Ishikawa (cell line): ENCODE measurements around the gene PTRH1.

Source experiments
- CEBPB ChIP-seq: IDR thresholded peaks from 2 replicates; pipeline ENCODE4 v1.6.1; 2012
- CREB1 ChIP-seq: IDR thresholded peaks from 2 replicates; pipeline ENCODE4 v1.6.1; 2012; ENCODE audit warnings: low read depth
- EGR1 ChIP-seq: IDR thresholded peaks from 2 replicates; pipeline ENCODE4 v1.6.1; 2012
- EP300 ChIP-seq: IDR thresholded peaks from 2 replicates; pipeline ENCODE4 v1.6.1; 2012; ENCODE audit warnings: borderline replicate concordance
- FOXM1 ChIP-seq: IDR thresholded peaks from 2 replicates; pipeline ENCODE4 v1.6.1; 2012; ENCODE audit warnings: low read depth, borderline replicate concordance
- MAX ChIP-seq: IDR thresholded peaks from 2 replicates; pipeline ENCODE4 v1.6.1; 2012
- NFIC ChIP-seq: IDR thresholded peaks from 2 replicates; pipeline ENCODE4 v1.6.1; 2012
- RAD21 ChIP-seq: IDR thresholded peaks from 2 replicates; pipeline ENCODE4 v1.6.1; 2012; ENCODE audit warnings: low read depth
- TAF1 ChIP-seq: IDR thresholded peaks from 2 replicates; pipeline ENCODE4 v1.6.1; 2012; ENCODE audit warnings: low read depth, mild to moderate bottlenecking
- TCF12 ChIP-seq: IDR thresholded peaks from 2 replicates; pipeline ENCODE4 v1.6.1; 2012; ENCODE audit warnings: low read depth
- TEAD4 ChIP-seq: IDR thresholded peaks from 2 replicates; pipeline ENCODE4 v1.6.1; 2012
- YY1 ChIP-seq: IDR thresholded peaks from 2 replicates; pipeline ENCODE4 v1.6.1; 2012; ENCODE audit warnings: low read depth
- ZBTB7A ChIP-seq: IDR thresholded peaks from 2 replicates; pipeline ENCODE4 v1.6.1; 2012; ENCODE audit warnings: low read depth
- TF ChIP-seq, protein P1 (sequence below): IDR thresholded peaks from 2 replicates; pipeline ENCODE4 v1.6.1; 2012; ENCODE audit warnings: low read depth, mild to moderate bottlenecking
- TF ChIP-seq, protein P2 (sequence below): IDR thresholded peaks from 2 replicates; pipeline ENCODE4 v1.6.1; 2012

The PTRH1 gene

GRCh38 chr9:127705577-127706379 is 9.7 kb downstream of the PTRH1 start:
- no peak for TF ChIP-seq EP300
- TF ChIP-seq, protein P1, sequence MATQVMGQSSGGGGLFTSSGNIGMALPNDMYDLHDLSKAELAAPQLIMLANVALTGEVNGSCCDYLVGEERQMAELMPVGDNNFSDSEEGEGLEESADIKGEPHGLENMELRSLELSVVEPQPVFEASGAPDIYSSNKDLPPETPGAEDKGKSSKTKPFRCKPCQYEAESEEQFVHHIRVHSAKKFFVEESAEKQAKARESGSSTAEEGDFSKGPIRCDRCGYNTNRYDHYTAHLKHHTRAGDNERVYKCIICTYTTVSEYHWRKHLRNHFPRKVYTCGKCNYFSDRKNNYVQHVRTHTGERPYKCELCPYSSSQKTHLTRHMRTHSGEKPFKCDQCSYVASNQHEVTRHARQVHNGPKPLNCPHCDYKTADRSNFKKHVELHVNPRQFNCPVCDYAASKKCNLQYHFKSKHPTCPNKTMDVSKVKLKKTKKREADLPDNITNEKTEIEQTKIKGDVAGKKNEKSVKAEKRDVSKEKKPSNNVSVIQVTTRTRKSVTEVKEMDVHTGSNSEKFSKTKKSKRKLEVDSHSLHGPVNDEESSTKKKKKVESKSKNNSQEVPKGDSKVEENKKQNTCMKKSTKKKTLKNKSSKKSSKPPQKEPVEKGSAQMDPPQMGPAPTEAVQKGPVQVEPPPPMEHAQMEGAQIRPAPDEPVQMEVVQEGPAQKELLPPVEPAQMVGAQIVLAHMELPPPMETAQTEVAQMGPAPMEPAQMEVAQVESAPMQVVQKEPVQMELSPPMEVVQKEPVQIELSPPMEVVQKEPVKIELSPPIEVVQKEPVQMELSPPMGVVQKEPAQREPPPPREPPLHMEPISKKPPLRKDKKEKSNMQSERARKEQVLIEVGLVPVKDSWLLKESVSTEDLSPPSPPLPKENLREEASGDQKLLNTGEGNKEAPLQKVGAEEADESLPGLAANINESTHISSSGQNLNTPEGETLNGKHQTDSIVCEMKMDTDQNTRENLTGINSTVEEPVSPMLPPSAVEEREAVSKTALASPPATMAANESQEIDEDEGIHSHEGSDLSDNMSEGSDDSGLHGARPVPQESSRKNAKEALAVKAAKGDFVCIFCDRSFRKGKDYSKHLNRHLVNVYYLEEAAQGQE: no peak
- no peak for TF ChIP-seq CREB1
- no peak for TF ChIP-seq TAF1
- TF ChIP-seq TEAD4: no peak
- TF ChIP-seq FOXM1: no peak

GRCh38 chr9:127703289-127703946 is 12.0 kb downstream of the PTRH1 start:
- TF ChIP-seq NFIC: no peak
- TF ChIP-seq TCF12: no peak
- TF ChIP-seq RAD21: no peak

- TF ChIP-seq, protein P2, sequence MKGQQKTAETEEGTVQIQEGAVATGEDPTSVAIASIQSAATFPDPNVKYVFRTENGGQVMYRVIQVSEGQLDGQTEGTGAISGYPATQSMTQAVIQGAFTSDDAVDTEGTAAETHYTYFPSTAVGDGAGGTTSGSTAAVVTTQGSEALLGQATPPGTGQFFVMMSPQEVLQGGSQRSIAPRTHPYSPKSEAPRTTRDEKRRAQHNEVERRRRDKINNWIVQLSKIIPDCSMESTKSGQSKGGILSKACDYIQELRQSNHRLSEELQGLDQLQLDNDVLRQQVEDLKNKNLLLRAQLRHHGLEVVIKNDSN: no peak
- TF ChIP-seq TEAD4 (no peak), CEBPB (no peak), CREB1 (no peak), YY1 (no peak), FOXM1 (no peak), ZBTB7A (no peak), EGR1 (no peak), MAX (no peak), TCF12 (no peak), RAD21 (no peak), TAF1 (no peak), NFIC (no peak), EP300 (no peak)
- TF ChIP-seq, protein P1: no peak
Measured at GRCh38 chr9:127700594-127701255, 14.7 kb downstream of the PTRH1 start.

DNA sequence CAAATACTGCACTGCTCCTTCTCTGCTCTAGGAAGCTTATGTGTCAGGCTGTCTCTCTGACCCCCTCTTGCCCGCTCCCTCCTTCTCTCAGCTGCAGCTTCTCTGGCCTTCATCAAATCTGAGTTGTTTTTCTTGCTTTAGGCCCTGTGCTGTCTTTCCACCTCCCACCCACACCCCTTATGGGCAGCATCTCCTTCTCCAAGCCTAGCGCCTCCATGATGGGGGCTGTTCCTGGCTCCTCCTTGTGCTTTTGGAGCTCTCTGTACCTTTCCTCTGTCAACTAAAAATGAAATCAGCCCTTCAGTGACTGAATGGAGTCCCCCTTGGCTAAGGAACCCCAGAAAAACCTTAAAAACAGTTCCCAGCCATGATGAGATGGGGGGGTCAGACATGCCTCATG is 15.3 kb downstream of the PTRH1 start:
- TF ChIP-seq TAF1: 0 out of 2 replicates have a peak, but pooled peaks have one; percentile 1
- no peak for TF ChIP-seq ZBTB7A

DNA sequence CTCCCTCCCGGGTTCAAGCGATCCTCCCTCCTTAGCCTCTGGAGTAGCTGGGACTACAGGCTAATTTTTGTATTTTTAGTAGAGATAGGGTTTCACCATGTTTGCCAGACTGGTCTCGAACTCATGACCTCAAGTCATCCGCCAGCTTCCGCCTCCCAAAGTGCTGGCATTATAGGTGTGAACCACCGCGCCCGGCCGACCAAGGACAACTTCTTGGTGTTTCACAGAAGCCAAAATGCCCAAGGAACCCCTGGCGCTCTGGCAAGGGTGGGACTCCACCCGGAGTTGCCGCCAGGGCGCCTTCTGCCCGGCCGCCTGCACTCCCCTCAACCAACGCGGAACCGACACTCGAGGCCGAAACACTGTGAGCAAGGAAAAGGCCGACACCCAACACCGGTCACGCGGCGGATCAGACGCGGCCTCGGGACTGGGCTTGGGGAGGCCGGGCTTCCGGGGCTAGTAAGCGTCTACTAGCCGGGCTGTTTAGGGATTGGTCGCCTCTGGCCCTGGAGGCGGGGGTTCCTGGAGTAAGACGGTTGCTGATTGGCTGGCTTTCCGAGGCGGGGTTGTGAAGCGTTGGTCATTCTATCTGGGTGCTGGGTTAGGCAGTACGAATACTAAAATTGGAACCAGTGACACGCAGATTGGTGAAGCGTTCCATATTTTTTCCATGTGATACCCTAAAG is 16.3 kb downstream of the PTRH1 start:
- TF ChIP-seq CREB1 (no peak), ZBTB7A (no peak), TCF12 (0 out of 2 replicates have a peak, but pooled peaks have one; percentile 50), CEBPB (no peak), TEAD4 (no peak), EGR1 (no peak), YY1 (no peak), FOXM1 (no peak), TAF1 (peak; percentile 2; the same call in 1 of the 2 replicates), RAD21 (no peak), MAX (peak; percentile 97), EP300 (no peak), NFIC (no peak)
- TF ChIP-seq, protein P1: no peak
- TF ChIP-seq, protein P2: peak; percentile 72
